Right lung (tissue), 5 donors: ENCODE results near the gene S100A4. TPM values are rescaled to one million over a fixed set of nuclear protein-coding genes. Genes with fewer than 3 reads are reported as not detected.
A peak's percentile ranks its signal among the peaks of the same experiment; 100 is the strongest.

ENCODE experiments used
- DNase-seq, 2 donors: peaks; one replicate each; pipeline ENCODE4 v3.0.0-alpha.2; 2013
- polyA plus RNA-seq, 5 donors: library from polyadenylated mRNA; unstranded; fragments of 120-200 nt; gene quantifications; one replicate each; pipeline versions ENCODE4 v1.2.1 to v1.2.3, GENCODE V29; 2013; ENCODE audit warnings: inconsistent platforms in 1 of 5, low replicate concordance in 1 of 5; ENCODE audit not compliant: insufficient read length in 5 of 5, insufficient read depth in 1 of 5

The S100A4 gene
- polyA plus RNA-seq, 5 donors, result 15.9 to 32.6 (median 19.9) TPM

DNA sequence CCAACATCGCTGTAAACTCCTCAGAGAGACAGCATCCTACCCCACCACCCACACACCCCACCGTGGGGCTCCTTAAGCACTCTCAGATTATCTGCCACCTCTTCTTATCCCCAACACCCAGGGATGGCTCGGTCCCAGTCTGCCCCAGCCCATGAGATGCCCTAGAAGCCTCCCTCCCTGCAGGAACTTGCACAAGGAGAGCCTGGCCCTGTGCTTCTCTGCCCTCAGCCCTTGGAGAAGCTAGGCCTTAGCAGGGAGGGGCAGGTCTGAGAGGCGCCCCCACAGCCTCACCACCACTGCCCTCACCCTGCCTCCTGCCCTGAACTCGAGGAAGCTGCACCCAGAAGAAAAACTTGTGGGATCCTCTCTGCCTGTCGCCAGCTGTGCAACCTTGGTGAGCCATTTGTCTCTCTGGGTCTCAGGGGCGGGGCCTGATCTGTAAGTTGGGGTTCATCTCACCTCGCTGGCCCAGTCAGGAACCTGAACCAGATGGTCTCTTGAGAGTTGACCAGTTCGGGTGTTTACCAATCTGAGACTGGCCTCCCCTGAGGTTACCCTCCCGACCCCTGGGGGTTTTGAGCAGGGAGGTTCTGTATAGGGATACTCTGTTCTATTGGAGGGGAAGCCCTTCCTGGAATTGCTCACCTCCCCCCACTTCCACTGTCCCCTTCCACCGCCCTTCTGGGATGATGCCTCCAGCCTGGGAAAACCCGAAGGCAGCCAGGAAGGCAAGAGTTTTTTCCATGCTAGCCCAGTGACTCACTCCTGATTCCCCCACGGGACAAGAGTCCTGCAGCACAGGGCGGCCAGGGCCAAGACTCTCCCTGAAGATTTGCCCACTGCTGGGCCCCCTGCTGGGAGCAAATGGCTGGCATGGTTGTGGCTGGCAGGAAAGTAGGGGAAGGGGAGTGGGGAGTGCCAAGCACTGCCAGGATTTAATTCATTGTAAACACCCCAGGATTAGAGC, 3.4 kb upstream of the S100A4 start, which contains the start of gene S100A3:
Gene S100A3 (minus strand): TSS at position 537 of the 967 bp plus-strand sequence. CDS start 773 bp downstream, outside the sequence.
- no peak for DNase-seq

DNA sequence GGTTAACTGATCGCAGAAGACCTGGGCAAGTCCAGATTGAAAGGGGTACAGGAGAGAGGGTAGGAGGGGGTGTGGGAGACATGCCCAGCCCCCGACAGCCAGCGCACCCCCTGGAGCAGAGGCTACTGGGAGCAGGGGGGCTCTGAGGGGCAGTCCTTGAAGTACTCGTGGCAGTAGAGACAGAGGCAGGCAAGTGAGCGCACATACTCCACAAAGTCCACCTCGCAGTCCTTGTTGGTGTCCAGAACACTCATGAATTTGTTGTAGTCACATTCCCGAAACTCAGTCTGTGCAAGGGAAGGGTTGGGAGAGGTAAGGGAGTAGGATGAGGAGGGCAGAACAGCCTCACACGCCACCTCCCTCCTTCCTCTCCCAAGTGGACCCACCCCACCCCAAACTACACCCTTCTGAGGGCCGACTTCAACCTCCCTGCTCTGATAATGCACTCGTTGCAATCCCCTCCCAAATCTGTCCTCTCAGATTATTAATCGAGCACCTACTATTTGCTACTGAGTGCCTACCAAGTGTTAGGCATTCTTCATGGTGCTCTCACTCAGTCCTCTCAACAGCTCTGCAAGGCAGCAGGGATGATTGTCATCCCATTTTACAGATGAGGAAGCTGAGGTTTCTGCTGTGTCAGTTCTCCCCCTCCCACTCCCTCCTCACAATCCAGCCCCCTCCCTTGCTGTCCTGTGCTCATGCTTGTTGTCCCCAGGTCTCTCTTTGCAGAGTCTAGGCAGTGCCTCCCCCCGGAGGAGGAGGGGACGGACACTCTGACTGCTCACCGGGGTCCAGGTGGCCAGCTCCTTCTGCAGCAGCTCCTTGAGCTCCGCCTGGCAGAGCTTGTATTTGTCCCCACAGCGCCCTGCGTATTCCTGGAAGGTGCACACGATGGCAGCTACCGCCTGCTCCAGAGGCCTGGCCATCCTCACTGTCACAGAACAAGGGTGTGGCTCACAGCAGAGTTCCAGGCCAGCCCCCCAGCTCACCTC, 2.2 kb upstream of the S100A4 start:
- DNase-seq, result no peak

DNA sequence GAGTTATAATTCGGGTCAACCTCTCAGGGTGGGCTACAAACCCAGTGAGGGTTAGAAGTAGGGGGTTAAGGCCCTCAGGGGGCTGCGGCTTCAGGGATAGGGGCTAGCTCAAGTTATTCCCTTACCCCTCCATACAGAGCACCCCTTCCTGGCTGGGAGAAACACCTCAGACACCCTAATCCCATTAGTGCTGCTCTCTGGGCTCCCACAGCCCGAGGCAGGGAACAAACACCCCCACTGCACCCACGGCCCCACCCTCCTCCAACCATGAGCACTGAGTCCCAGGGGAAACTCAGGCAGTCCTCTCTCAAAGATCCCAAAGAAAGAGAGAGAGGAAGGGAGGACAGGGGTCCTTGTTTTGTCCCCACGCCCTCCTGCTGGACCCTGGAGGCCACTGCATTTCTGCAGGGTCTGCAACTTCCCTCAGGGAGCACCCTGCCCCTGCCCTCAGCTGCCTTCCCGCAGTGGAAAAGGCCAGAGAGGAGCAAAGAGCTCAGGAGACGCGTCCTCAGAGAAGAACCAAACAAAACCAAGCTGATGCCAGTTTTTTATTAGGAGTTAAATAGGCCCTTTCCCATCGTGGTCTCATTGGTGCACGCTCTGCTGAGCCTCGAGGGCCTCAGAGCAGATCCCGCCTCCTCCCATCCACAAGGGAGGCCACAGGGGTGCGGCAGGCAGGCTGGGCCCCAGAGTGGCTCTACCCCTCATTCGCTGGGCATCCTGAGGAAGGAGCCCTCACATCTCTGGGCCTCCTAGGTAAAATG, 1.4 kb upstream of the S100A4 start:
- no peak for DNase-seq

DNA sequence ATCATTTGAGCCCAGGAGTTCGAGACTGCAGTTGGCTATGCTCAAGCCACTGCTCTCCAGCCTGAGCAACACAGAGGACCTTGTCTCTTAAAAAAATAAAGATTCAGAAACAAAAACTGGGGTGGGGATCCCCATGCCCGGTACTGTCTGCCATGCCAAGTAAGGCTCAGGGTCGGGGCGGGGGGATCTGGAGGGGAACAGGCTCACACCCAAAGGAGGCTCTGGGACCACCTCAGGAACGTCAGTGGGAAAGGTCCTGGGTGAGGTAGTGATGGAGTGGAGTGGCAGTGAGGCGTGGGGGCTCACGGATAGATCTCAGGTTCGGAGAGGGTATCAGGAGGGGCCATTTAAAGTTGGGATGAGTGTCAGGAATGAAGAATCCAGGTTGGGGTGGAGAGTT, 765 bp upstream of the S100A4 start:
- no peak for DNase-seq

DNA sequence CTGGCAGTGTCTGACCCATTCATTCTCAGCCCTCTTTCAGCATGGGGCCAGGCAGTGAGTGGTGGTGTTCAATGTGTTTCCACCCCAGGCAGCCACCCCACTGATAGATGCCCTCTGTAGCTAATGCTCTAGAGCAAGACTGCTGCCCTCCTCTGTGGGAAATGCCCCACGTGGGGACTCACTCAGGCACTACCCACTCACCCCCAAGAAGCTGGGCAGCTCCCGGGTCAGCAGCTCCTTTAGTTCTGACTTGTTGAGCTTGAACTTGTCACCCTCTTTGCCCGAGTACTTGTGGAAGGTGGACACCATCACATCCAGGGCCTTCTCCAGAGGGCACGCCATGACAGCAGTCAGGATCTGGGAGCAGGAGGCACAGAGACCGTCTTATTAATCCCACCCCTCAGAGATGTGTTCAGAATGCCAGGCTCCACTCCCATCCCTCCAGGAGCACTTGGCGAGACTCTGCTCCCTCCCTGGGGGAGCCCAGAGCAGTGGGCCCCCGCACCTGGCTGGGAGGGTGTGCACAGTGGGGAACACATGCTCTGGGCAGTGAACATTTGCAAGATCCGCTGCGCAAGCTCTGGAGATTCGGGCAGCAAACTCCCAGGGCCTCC, 1.0 kb downstream of the S100A4 start:
- DNase-seq, result no peak

DNA sequence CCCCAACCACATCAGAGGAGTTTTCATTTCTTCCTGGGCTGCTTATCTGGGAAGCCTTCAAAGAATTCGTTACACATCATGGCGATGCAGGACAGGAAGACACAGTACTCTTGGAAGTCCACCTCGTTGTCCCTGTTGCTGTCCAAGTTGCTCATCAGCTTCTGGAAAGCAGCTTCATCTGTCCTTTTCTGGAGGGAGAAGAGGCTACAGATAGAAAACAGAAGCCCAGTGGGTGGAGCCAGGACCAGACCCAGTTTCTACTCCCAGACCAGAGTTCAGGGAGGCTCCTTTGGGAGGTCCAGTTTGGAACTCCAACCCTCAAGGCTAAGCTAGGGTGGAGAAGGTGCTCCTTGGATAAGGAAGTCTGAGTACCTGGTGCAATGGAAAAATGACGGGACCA, 1.9 kb downstream of the S100A4 start:
- no peak for DNase-seq

DNA sequence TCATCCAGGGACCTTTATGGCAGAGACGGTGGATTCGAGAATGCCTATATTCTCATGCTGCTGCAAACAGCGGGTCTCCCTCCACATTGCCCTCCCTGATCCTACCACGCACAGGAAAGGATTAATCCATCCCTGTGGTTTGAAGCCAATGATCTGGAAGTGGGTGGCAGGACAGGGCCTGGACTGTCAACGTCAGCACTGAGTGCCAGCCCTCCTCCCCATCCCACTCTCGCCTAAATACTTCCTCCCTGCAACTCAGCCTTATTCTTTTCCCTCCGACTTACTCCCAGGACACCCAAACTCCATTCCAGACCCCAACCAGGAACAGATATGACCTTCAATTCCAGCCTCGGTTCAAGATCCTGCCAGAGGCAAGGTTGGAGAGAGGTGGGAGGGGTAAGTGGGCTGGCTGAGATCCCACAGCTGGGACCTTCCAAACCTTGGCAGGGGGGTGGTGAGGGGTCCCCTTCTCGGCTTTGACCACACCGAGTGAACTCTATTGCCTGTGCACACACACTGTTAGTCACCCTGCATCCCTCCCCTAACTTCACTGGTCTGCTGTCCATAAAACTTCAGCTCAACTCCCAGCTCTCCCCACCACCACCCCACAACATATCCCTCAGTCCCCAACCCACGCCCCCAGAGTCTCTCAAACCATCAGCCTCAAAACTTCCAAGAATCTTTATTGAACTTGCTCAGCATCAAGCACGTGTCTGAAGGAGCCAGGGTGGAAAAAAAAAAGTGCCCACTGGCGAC, 2.5 kb downstream of the S100A4 start:
- no peak for DNase-seq

DNA sequence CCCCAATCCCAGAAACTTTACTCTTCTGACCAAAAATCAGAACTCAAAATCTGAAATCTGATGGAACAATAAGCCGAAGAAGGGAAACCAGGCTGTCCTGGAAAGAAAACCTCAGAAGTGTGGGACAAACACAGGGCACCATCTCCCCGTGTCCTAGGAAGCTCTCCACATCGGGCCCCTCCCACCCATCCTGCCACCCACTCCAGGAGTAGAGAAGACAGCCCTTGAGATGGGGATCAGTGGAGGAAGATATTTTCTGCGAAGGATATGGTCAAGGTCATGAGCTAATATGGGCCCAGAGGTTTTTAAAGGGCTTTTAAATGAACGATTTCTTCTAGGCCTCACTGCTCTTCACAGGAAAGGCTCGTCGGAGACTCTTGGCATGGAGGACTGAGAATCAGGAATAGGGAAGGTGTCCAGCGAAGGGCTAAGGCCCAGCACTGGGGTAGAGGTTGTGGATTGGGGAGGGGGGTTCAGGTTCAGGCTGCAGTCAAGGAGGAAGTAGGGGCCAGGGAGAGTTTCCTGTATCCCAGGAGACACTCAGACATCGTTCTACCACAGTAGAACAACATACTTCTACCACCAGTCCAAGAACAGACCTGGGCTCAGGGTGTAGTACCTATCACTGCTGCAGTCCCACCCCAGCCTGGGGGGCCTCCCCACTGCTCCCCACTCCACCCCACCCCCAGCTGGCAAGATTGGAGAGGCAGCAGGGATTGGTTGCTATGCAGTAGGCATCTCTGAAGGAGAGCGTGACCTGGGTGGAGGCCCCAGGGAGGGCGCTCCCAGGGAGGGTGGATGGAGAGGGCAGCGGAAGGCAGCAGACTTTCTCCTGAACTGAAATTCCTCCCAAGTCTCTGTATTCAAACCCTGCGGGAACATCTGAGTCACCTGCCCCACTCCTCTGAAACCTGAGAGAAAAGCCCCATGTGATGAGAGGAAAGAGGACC, 3.7 kb downstream of the S100A4 start:
- DNase-seq, result no peak

DNA sequence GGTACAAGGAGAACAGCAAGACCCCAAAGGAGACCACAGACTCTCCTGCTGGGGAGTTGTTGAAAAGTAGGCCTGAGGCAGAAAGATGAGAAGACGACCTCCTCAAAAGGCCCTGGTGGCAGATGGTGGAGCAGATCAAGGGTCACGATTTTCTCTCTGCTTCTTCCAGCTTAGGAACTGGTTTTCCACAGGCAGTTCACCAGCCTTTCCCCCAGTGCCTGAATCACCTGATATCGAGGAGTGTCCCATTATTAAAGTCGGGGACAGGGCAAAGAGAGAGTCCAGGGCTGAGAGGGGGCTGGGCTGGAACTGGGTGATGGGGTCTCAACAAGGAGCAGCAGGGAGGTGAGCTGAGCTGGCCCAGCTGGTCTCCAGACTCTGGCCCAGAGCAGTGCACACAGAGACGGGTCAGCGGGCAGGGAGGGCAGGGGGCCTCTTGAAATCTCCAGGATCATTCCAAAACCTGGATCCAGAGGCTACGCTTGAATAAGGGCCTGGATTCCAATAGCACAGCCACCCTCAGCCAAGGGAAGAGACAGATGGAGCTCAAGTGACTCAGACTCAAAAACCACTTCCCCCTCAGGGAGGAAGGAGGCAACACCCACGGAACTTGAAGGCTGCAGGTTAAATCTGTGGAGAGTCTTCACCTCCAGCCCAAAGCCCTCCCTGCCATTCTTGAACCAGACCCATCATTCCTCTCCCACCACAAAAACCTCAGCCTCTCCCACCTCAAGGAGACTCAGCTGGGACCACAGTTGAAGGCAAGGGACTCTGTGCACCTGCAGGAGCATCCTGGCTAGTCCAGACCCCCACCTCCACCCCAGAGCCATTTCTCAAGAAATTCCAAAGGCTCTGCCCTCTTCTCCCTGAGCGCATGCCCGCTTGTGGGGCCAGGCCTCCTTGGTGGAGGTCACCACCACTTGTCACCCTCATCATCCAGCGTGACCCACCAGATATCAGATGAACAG, 4.9 kb downstream of the S100A4 start, which contains the start of gene S100A5:
Gene S100A5 (minus strand): TSS at position 541 of the 968 bp plus-strand sequence. CDS start 743 bp downstream, outside the sequence.
- no peak for DNase-seq

DNA sequence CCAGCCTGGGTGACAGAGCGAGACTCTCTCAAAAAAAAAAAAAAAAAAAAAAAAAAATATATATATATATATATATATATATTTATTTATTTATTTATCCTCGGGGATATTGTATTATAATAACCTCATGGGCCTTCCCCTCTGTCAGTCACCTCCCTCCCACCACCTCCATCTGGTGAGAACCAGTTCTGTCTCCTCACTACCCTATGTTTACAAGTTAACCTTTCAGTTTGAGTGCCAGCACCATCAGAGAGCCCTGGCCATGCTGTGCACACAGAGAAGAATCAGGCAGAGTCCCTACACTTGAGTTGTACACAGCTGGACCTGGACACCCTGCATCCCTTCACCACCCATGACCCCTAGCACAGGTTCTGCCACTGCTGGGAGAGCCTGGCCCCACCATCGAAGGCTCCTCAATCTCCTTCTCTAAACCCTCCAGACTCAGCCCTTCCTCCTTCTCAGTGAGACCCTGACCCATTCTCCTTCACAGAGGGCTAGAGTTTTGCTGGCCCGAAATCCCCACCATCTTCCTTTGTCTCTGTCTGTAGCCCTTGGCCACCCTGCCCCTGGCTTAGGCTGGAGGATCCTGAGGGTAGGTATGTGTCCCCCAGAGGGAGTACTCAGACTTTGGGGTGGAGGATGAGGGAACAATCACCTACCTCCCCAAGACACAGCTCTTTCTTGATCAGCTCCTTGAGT, 6.1 kb downstream of the S100A4 start:
- DNase-seq, result no peak

DNA sequence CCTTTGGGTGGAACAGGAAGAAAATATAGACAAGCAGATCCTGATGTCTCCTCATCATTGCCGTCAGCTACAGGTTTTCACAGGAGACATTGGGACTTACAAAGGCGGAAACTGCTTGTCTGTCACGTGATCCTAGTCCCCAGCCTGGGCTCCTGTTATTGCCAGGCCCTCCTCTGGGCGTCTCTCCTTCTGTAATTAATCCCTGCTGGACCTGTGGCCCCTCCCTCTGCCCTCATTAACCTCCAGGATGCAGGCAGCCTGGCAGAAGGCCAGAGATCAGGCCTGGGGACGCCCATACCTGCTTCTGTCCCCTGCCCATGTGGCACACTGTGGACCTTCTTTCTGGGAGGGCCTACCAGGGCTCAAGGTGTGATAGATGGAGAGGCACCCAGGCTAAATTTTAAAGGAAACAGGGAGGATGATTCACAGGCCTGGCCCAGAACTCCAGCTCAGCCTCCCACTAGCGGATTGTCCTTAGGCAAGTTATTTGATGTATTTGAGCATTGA, 7.2 kb downstream of the S100A4 start:
- DNase-seq, result no peak

DNA sequence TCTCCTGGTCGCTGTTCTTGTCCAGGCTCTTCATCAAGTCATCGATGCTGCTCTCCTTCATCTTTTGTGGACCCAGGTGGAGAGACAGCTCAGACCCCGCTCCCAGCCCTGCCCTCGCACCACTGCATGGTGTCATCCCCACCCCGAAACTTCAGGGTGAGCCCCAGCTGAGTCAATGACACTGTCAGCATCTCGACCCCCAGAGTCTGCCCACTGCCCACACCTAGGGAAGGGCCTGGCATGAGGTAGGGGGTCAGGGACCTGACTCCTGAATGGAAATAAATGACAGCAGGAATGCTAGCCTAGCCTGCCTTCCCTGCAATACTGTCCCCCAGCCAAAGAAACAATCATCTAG, 8.3 kb downstream of the S100A4 start:
- no peak for DNase-seq

DNA sequence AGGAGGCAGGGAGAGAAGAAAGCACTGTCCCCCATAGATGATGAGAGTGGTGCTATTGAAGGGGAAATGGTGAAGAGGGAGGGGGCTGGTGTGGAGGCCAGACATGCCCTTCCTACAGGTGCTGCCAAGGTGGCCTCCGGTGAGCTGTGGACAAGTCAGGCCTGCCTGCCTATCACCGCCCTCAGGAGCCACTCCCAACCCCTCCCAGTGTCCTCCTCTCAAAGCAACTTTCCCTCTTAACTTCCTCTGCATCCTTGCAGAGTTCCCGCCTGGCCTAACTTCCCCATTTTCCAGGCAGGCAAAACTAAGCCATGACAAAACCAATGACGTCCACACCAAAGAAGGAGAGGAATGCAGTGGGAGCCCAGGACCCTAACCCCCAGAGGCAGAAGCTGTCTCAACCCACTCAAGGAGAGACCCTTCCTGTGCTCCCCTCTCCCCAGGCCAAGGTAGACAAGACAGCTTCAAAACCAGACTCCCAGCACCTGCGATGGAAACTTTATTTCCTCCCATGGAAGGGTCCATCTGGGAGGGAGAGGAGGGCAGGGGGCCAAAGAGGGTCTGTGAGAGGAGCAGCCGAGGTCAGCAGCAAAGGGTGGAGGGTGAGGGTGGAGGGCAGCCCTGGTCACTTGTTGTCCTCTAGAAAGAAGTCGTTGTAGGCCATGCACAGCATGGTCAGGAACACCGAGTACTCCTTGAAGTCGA, 8.8 kb downstream of the S100A4 start:
- DNase-seq, result no peak

DNA sequence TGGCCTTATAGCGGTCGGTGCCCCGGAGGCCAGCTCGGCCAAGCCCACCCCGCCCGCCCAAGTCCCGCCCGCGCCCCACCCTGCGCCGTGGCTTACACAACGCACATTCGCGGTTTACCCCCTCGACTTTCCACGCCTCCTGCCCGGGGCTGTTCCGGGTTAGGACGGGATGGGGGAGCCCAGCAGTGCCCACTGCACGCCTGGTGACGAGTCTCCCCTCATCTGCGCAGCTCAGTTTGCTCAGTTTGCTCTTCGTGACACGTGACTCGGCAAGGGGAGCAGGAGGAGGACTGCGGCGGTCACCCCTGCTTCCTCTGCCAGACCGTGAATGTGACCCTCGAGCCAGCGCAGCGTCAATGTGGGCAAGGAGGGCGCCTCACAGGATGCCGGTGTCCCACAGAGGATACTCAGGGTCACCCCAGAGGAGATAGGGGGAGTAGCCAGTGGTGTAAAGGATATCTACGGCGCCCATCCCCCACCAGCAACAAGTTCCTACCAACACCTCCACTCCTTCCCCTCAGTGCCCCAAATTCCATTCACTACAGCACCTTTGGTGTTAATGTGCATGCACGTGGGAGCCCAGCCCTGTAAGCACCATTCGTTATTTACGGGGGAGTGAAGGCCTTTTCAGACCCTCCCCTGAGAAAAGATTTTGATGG, 9.5 kb downstream of the S100A4 start:
- peak; percentile 75 to 77 for DNase-seq

DNA sequence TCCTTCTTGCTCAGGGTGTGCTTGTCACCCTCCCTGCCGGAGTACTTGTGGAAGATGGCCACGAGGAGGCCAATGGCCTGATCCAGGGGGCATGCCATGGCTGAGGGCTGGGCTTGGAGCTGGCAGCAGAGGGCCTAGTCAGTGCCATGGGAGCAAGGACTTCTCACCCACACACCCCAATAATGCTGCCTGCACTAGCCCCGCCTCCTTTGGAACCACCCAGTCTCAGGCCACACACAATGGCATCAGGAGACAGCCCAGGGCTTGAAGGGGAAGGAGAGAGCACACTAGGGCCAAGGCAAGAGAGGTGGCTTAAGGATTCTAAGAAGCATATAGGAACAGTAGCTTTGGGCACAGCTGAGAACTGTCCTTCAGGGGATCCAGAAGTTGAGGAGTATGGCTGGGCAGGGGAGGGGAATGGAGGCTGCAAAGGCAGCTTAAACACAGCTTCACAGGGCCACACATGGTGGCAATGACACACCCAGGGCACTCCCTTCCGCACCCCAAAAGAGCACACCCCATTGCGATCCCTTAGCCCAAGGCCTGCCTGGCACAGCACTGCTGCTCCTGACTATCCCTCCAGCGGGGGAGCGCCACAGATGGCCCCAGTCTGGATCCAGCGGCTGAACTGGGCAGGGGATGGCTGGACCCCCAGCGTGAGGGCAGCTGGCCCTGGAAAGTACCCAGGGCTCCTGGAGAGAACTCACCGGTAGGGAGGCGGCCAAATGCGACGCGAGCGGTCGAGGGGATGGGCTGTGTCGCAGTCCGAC, 10.2 kb downstream of the S100A4 start, which contains the start of gene S100A6:
Gene S100A6 (minus strand): TSS at position 750 of the 770 bp plus-strand sequence. CDS start 652 bp downstream, at position 98.
- DNase-seq, result peak; percentile 21 to 28
